ENCODE data around the gene VSNL1. TPM values are rescaled to one million over a fixed set of nuclear protein-coding genes. Genes with fewer than 3 reads are reported as not detected.

VSNL1 gene
- total RNA-seq, 1 experiment from 2014 or later, result 7.8 TPM

DNA sequence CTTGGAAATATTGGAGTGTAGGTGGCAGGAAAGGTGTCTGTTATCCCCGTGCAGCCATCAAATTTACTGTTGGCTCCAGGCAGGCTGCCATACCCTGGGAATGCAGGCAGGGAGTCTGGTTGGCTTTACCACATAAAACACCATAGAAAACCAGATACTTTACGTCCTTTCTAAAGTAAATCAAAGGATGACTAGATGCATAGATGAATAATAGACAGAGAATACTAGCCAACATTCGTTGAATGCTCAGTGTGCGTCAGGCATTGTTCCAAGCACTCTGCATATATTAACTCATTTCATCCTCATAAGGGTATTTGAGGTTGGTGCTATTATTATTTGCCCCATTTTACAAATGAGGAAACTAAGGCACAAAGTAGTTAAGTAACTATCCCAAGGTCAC is 65.2 kb downstream of the VSNL1 start:
- Histone ChIP-seq H3K4me1 (ENCODE audit: insufficient read depth, low read length, poor library complexity, severe bottlenecking) (no peaks in the 10 kb centered on the region), H3K9me3 (ENCODE audit: low read depth, low read length, poor library complexity, severe bottlenecking) (no peaks in the 10 kb centered on the region), H3K27ac (ENCODE audit: low read depth, low read length, poor library complexity, severe bottlenecking) (no peak overlapping the region), H3K4me3 (ENCODE audit: low read depth, low read length, poor library complexity, severe bottlenecking) (no peak overlapping the region), H3K27me3 (replicated peaks; ENCODE audit: insufficient read depth, low read depth, low read length, poor library complexity) (no peaks in the 10 kb centered on the region), H3K36me3 (ENCODE audit: insufficient read depth, low read length, poor library complexity, severe bottlenecking) (no peaks in the 10 kb centered on the region)
- no peak for DNase-seq (ENCODE audit: low spot score)
- TF ChIP-seq, protein P1, sequence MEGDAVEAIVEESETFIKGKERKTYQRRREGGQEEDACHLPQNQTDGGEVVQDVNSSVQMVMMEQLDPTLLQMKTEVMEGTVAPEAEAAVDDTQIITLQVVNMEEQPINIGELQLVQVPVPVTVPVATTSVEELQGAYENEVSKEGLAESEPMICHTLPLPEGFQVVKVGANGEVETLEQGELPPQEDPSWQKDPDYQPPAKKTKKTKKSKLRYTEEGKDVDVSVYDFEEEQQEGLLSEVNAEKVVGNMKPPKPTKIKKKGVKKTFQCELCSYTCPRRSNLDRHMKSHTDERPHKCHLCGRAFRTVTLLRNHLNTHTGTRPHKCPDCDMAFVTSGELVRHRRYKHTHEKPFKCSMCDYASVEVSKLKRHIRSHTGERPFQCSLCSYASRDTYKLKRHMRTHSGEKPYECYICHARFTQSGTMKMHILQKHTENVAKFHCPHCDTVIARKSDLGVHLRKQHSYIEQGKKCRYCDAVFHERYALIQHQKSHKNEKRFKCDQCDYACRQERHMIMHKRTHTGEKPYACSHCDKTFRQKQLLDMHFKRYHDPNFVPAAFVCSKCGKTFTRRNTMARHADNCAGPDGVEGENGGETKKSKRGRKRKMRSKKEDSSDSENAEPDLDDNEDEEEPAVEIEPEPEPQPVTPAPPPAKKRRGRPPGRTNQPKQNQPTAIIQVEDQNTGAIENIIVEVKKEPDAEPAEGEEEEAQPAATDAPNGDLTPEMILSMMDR (conservative IDR thresholded peaks at IDR 0.05; ENCODE audit: low read depth, low read length), result no peak
- no peak for TF ChIP-seq EZH2 (IDR thresholded peaks at IDR 0.05; ENCODE audit: borderline replicate concordance, low read depth, low read length, poor library complexity, severe bottlenecking)
- ChIA-PET CTCF (no interaction called here), POLR2A (ENCODE audit: low non-redundant PET) (no interaction called here)
- intact Hi-C loops (cut with micrococcal nuclease; ENCODE audit: unreplicated experiment), result no loop called here
- no TSS peak for BruUV-seq (replicated peaks)

DNA sequence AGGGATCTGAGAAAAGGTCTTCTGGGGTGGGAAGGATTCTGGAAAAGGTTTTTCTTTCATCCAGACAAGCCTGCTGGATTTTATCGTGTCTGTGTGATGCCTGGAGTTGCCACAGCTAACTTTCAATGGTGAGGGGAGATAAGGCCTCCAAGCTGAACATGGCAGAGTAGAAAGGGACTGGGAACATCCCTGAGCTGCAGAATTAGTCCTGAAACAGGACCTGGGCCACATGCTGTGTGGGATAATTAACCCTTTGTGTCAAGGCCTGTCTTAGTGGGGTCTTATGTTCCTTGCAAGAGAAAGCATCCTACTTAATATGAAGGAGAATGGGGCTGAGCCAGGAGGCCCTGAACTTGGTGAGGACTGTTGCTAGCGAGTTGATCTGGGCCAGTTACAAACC is 66.4 kb downstream of the VSNL1 start:
- H3K27me3 ChIP-seq (replicated peaks; ENCODE audit: insufficient read depth, low read depth, low read length, poor library complexity), result no peaks in the 10 kb centered on the region
- H3K4me3 ChIP-seq (ENCODE audit: low read depth, low read length, poor library complexity, severe bottlenecking), result no peak overlapping the region
- H3K27ac ChIP-seq (ENCODE audit: low read depth, low read length, poor library complexity, severe bottlenecking), result no peak overlapping the region
- no peaks in the 10 kb centered on the region for H3K4me1 ChIP-seq (ENCODE audit: insufficient read depth, low read length, poor library complexity, severe bottlenecking)
- BruUV-seq (replicated peaks), result no TSS peak
- intact Hi-C loops (cut with micrococcal nuclease; ENCODE audit: unreplicated experiment), result no loop called here
- DNase-seq (ENCODE audit: low spot score), result no peak
- no peaks in the 10 kb centered on the region for H3K9me3 ChIP-seq (ENCODE audit: low read depth, low read length, poor library complexity, severe bottlenecking)
- TF ChIP-seq, protein P1 (conservative IDR thresholded peaks at IDR 0.05; ENCODE audit: low read depth, low read length), result no peak
- TF ChIP-seq EZH2 (IDR thresholded peaks at IDR 0.05; ENCODE audit: borderline replicate concordance, low read depth, low read length, poor library complexity, severe bottlenecking), result no peak
- no peaks in the 10 kb centered on the region for H3K36me3 ChIP-seq (ENCODE audit: insufficient read depth, low read length, poor library complexity, severe bottlenecking)
- CTCF ChIA-PET, result no interaction called here
- POLR2A ChIA-PET (ENCODE audit: low non-redundant PET), result no interaction called here

DNA sequence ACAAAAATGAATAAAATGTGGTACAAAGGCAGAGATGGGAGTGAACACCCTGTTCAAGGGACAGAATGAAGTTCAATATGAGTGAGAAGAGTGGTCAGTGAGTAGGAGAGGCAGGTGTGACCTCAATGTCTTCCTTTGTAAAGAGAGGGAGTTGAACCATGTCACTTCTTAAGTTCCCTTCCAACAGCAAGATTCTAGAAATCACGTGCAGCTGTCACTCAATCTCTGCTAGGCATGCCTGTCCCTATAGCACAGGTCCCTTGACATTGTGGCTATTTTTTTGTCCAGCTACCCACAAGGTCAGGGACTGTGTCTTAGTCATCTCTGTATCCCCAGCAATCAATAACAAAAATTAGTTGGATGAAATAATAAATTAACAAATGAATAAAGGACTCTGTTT is 66.9 kb downstream of the VSNL1 start:
- no peaks in the 10 kb centered on the region for H3K9me3 ChIP-seq (ENCODE audit: low read depth, low read length, poor library complexity, severe bottlenecking)
- no peak overlapping the region for H3K27ac ChIP-seq (ENCODE audit: low read depth, low read length, poor library complexity, severe bottlenecking)
- intact Hi-C loops (cut with micrococcal nuclease; ENCODE audit: unreplicated experiment), result no loop called here
- POLR2A ChIA-PET (ENCODE audit: low non-redundant PET), result no interaction called here
- H3K4me3 ChIP-seq (ENCODE audit: low read depth, low read length, poor library complexity, severe bottlenecking), result no peak overlapping the region
- no peaks in the 10 kb centered on the region for H3K27me3 ChIP-seq (replicated peaks; ENCODE audit: insufficient read depth, low read depth, low read length, poor library complexity)
- H3K4me1 ChIP-seq (ENCODE audit: insufficient read depth, low read length, poor library complexity, severe bottlenecking), result no peaks in the 10 kb centered on the region
- TF ChIP-seq, protein P1 (conservative IDR thresholded peaks at IDR 0.05; ENCODE audit: low read depth, low read length), result no peak
- TF ChIP-seq EZH2 (IDR thresholded peaks at IDR 0.05; ENCODE audit: borderline replicate concordance, low read depth, low read length, poor library complexity, severe bottlenecking), result no peak
- no peaks in the 10 kb centered on the region for H3K36me3 ChIP-seq (ENCODE audit: insufficient read depth, low read length, poor library complexity, severe bottlenecking)
- no TSS peak for BruUV-seq (replicated peaks)
- CTCF ChIA-PET, result no interaction called here
- no peak for DNase-seq (ENCODE audit: low spot score)
